ENCODE data around the gene KAT6B. TPM values are rescaled to one million over a fixed set of nuclear protein-coding genes. Genes with fewer than 3 reads are reported as not detected.

Gene KAT6B
- total RNA-seq, 2 experiments from 2014 or later: 70.3 to 74.2 TPM

GRCh38 chr10:74928742-74929191, 102.4 kb downstream of the KAT6B start:
- intact Hi-C loops (cut with DNase I, micrococcal nuclease): no loop called here
- Mint-ChIP-seq H3K36me3 (ENCODE audit: low read depth) (peaks cover 15% of the 10 kb centered on the region), H3K9me3 (no peaks in the 10 kb centered on the region), H3K27ac (no peak overlapping the region), H3K4me1 (ENCODE audit: low read depth) (peaks cover 65% of the 10 kb centered on the region), H3K4me3 (no peak overlapping the region), H3K27me3 (no peaks in the 10 kb centered on the region)
- TF ChIP-seq CTCF (IDR thresholded peaks at IDR 0.05): no peak
- DNase-seq (no peak), ATAC-seq (ENCODE audit: poor library complexity) (no peak)
- no peak overlapping the region for H3K4me3 ChIP-seq (ENCODE audit: low read length)
- H3K27me3 ChIP-seq (ENCODE audit: control insufficient read depth in 1 of 2, insufficient read depth in 2 of 2, low read length in 2 of 2): no peaks in the 10 kb centered on the region
- H3K9me3 ChIP-seq (ENCODE audit: control insufficient read depth in 1 of 2, insufficient read depth in 1 of 2, low read length in 2 of 2): no peaks in the 10 kb centered on the region
- no peak overlapping the region for H3K27ac ChIP-seq (ENCODE audit: low read depth in 1 of 2, low read length in 2 of 2)
- H3K4me1 ChIP-seq (ENCODE audit: insufficient read depth, low read length): peaks cover 2% of the 10 kb centered on the region
- ChIA-PET POLR2A (no interaction called here), CTCF (interaction anchor here (0.6 to 1.2 kb wide), 2 partner anchors 16 to 636 kb away, joined by 3 read pairs; no protein-coding TSS in a partner anchor)
- H3K36me3 ChIP-seq (ENCODE audit: insufficient read depth, low read length): no peaks in the 10 kb centered on the region

- Mint-ChIP-seq H3K4me3 (no peak overlapping the region), H3K4me1 (ENCODE audit: low read depth) (peaks cover 63% of the 10 kb centered on the region), H3K36me3 (ENCODE audit: low read depth) (peaks cover 15% of the 10 kb centered on the region), H3K27ac (no peak overlapping the region), H3K9me3 (no peaks in the 10 kb centered on the region), H3K27me3 (no peaks in the 10 kb centered on the region)
- ChIA-PET POLR2A (no interaction called here), CTCF (interaction anchor here (1.2 kb wide), 1 partner anchor 17 kb away, joined by 3 read pairs; no protein-coding TSS in a partner anchor)
- H3K4me1 ChIP-seq (ENCODE audit: insufficient read depth, low read length): peaks cover 2% of the 10 kb centered on the region
- no peak overlapping the region for H3K27ac ChIP-seq (ENCODE audit: low read depth in 1 of 2, low read length in 2 of 2)
- H3K9me3 ChIP-seq (ENCODE audit: control insufficient read depth in 1 of 2, insufficient read depth in 1 of 2, low read length in 2 of 2): no peaks in the 10 kb centered on the region
- no peak for ATAC-seq (ENCODE audit: poor library complexity)
- intact Hi-C loops (cut with DNase I, micrococcal nuclease): no loop called here
- no peaks in the 10 kb centered on the region for H3K36me3 ChIP-seq (ENCODE audit: insufficient read depth, low read length)
- no peaks in the 10 kb centered on the region for H3K27me3 ChIP-seq (ENCODE audit: control insufficient read depth in 1 of 2, insufficient read depth in 2 of 2, low read length in 2 of 2)
- TF ChIP-seq CTCF (IDR thresholded peaks at IDR 0.05): no peak
- H3K4me3 ChIP-seq (ENCODE audit: low read length): no peak overlapping the region
- no peak for DNase-seq
These were observed 102.8 kb downstream of the KAT6B start for GRCh38 chr10:74929197-74929596.

- POLR2A ChIA-PET: interaction anchor here (0.5 kb wide), 1 partner anchor 139 kb away, joined by 3 read pairs; no protein-coding TSS in a partner anchor
- no peaks in the 10 kb centered on the region for H3K27me3 ChIP-seq (ENCODE audit: control insufficient read depth in 1 of 2, insufficient read depth in 2 of 2, low read length in 2 of 2)
- H3K4me1 ChIP-seq (ENCODE audit: insufficient read depth, low read length): peaks cover 2% of the 10 kb centered on the region
- DNase-seq (no peak), ATAC-seq (ENCODE audit: poor library complexity) (no peak)
- Mint-ChIP-seq H3K4me3 (no peak overlapping the region), H3K9me3 (no peaks in the 10 kb centered on the region), H3K27ac (no peak overlapping the region), H3K27me3 (no peaks in the 10 kb centered on the region), H3K4me1 (ENCODE audit: low read depth) (peaks cover 67% of the 10 kb centered on the region), H3K36me3 (ENCODE audit: low read depth) (peaks cover 15% of the 10 kb centered on the region)
- H3K9me3 ChIP-seq (ENCODE audit: control insufficient read depth in 1 of 2, insufficient read depth in 1 of 2, low read length in 2 of 2): no peaks in the 10 kb centered on the region
- H3K27ac ChIP-seq (ENCODE audit: low read depth in 1 of 2, low read length in 2 of 2): no peak overlapping the region
- CTCF ChIA-PET: no interaction called here
- TF ChIP-seq CTCF (IDR thresholded peaks at IDR 0.05): no peak
- H3K36me3 ChIP-seq (ENCODE audit: insufficient read depth, low read length): no peaks in the 10 kb centered on the region
- intact Hi-C loops (cut with DNase I, micrococcal nuclease): no loop called here
- H3K4me3 ChIP-seq (ENCODE audit: low read length): no peak overlapping the region
These were observed 104.6 kb downstream of the KAT6B start for GRCh38 chr10:74930965-74931364.

Data from CD4-positive, alpha-beta T cell (primary cell).